Mesangial cell (primary cell): ENCODE data around the gene NCOA3. TPM values are rescaled to one million over a fixed set of nuclear protein-coding genes. Genes with fewer than 3 reads are reported as not detected.

ENCODE experiments used
- total RNA-seq: library from RNA; depleted of rRNA; stranded (reverse); fragments of >200 nt; gene quantifications from 2 replicates; pipeline ENCODE4 v1.2.3, GENCODE V29; 2015

The NCOA3 gene
- total RNA-seq, result 16.9 and 25.7 TPM in 2 replicates

GRCh38 chr20:47501482-47502270 is at the start of gene NCOA3:
Gene NCOA3 (plus strand): TSS chr20:47501887. CDS start chr20:47622248, 120,361 bp downstream.

Other genes starting within 250 kb of the NCOA3 start
- 19.1 and 19.9 TPM in 2 replicates for gene ZMYND8, start 145.2 kb upstream of the NCOA3 start, total RNA-seq